Chondrocyte (in vitro differentiated cells): ENCODE data around the gene ENKD1. TPM values are rescaled to one million over a fixed set of nuclear protein-coding genes. Genes with fewer than 3 reads are reported as not detected.
"Not testable (repeated sequence)": the region's sequence is repeated elsewhere in the genome, so short reads cannot be mapped to it uniquely, and the experiment has no call there.

ENCODE experiments used
- DNase-seq: peaks from one replicate; pipeline ENCODE4 v3.0.0; 2021; ENCODE audit warnings: mixed read lengths, low spot score
- H3K27ac Mint-ChIP-seq: one replicate; pipeline ENCODE4 v1.8.0; 2021; ENCODE audit warnings: mild to moderate bottlenecking, moderate library complexity, mixed read lengths; ENCODE audit not compliant: unreplicated experiment
- H3K27me3 Mint-ChIP-seq: 2 replicates; pipeline ENCODE4 v1.8.0; 2021; ENCODE audit warnings: low read depth, mixed read lengths
- H3K36me3 Mint-ChIP-seq: 2 replicates; pipeline ENCODE4 v1.8.0; 2021; ENCODE audit warnings: low read depth, mixed read lengths
- H3K4me1 Mint-ChIP-seq: 2 replicates; pipeline ENCODE4 v1.8.0; 2021; ENCODE audit warnings: low read depth, mild to moderate bottlenecking, mixed read lengths
- H3K4me3 Mint-ChIP-seq: one replicate; pipeline ENCODE4 v1.8.0; 2021; ENCODE audit warnings: mild to moderate bottlenecking, moderate library complexity, mixed read lengths; ENCODE audit not compliant: unreplicated experiment
- H3K9me3 Mint-ChIP-seq: 2 replicates; pipeline ENCODE4 v1.8.0; 2021; ENCODE audit warnings: low read depth, mixed read lengths
- CTCF ChIP-seq: fragments of 200-600 bp; sonication (generic); IDR thresholded peaks from 2 replicates; pipeline ENCODE4 v1.5.0; 2021; ENCODE audit warnings: antibody characterized with exemption, mild to moderate bottlenecking, moderate library complexity
- total RNA-seq: library from RNA; stranded (reverse); gene quantifications from 3 replicates; pipeline ENCODE4 v1.2.1, GENCODE V29; 2021

ENKD1 gene
- total RNA-seq, 1 donor from 2014 or later, result 6.4 TPM

- H3K9me3 Mint-ChIP-seq, result no peaks in the 10 kb centered on the region
- H3K27me3 Mint-ChIP-seq, result no peaks in the 10 kb centered on the region
- no peaks in the 10 kb centered on the region for H3K4me1 Mint-ChIP-seq
- H3K4me3 Mint-ChIP-seq, result no peak overlapping the region
- no peak for DNase-seq
- H3K27ac Mint-ChIP-seq, result no peak overlapping the region
- no peak for TF ChIP-seq CTCF
- peaks cover 5% of the 10 kb centered on the region for H3K36me3 Mint-ChIP-seq
Measured at GRCh38 chr16:67694611-67695010, 28.1 kb upstream of the ENKD1 start.

- not testable (repeated sequence) for H3K4me3 Mint-ChIP-seq, H3K27ac Mint-ChIP-seq, H3K27me3 Mint-ChIP-seq
Measured at GRCh38 chr16:67693517-67694285, 27.2 kb upstream of the ENKD1 start.

GRCh38 chr16:67685388-67686112 is 19.0 kb upstream of the ENKD1 start:
- Mint-ChIP-seq H3K27me3 (no peaks in the 10 kb centered on the region), H3K4me3 (no peak overlapping the region), H3K36me3 (peaks cover 6% of the 10 kb centered on the region), H3K27ac (no peak overlapping the region), H3K4me1 (no peaks in the 10 kb centered on the region), H3K9me3 (no peaks in the 10 kb centered on the region)
- no peak for TF ChIP-seq CTCF
- DNase-seq, result no peak

More at GRCh38 chr16:67693517-67694285, 27.2 kb upstream of the ENKD1 start:
- not testable (repeated sequence) for H3K9me3 Mint-ChIP-seq, DNase-seq, H3K4me1 Mint-ChIP-seq, H3K36me3 Mint-ChIP-seq

GRCh38 chr16:67683767-67684166 is 17.2 kb upstream of the ENKD1 start:
- H3K4me1 Mint-ChIP-seq, result no peaks in the 10 kb centered on the region
- no peak for DNase-seq
- no peaks in the 10 kb centered on the region for H3K27me3 Mint-ChIP-seq
- H3K9me3 Mint-ChIP-seq, result no peaks in the 10 kb centered on the region
- no peak overlapping the region for H3K27ac Mint-ChIP-seq
- peaks cover 6% of the 10 kb centered on the region for H3K36me3 Mint-ChIP-seq
- TF ChIP-seq CTCF, result no peak
- H3K4me3 Mint-ChIP-seq, result no peak overlapping the region

- Mint-ChIP-seq H3K36me3 (peaks cover 6% of the 10 kb centered on the region), H3K4me3 (no peak overlapping the region), H3K27ac (peak overlapping the region; percentile 24), H3K4me1 (no peaks in the 10 kb centered on the region), H3K9me3 (no peaks in the 10 kb centered on the region), H3K27me3 (no peaks in the 10 kb centered on the region)
- TF ChIP-seq CTCF, result no peak
- DNase-seq, result no peak
Measured at GRCh38 chr16:67679935-67680897, 13.7 kb upstream of the ENKD1 start.
